ENCODE data around the gene XIRP2.

GRCh38 chr2:167264380-167264779 lies 376.1 kb downstream of the XIRP2 start:
- TF ChIP-seq EZH2 (IDR thresholded peaks at IDR 0.05; ENCODE audit: low read depth, low read length, severe bottlenecking): no peak
- no peak for TF ChIP-seq POLR2AphosphoS5 (IDR thresholded peaks at IDR 0.05; ENCODE audit: low read depth, low read length)
- TF ChIP-seq TAF7 (optimal IDR thresholded peaks at IDR 0.05; ENCODE audit: borderline replicate concordance, low read depth, low read length): no peak

Measured in H1 (cell line).